Liver (tissue), 9 donors: ENCODE measurements around the gene POP4. TPM values are rescaled to one million over a fixed set of nuclear protein-coding genes. Genes with fewer than 3 reads are reported as not detected.

Source experiments
- DNase-seq: peaks from one replicate; pipeline ENCODE4 v3.0.0-alpha.2; 2017; ENCODE audit warnings: low spot score
- H3K27ac ChIP-seq, 2 donors: one replicate each; pipeline ENCODE4 v1.7.0; 2013; ENCODE audit warnings: inconsistent platforms in 2 of 2, low read length in 2 of 2, control low read depth in 1 of 2, low read depth in 1 of 2, mild to moderate bottlenecking in 1 of 2
- H3K27me3 ChIP-seq, 4 donors: one replicate each; pipeline versions ENCODE4 v1.6.1 to v1.7.0; 2013; ENCODE audit warnings: low read length in 3 of 4, inconsistent platforms in 1 of 4, mild to moderate bottlenecking in 1 of 4, moderate library complexity in 1 of 4; ENCODE audit not compliant: control insufficient read depth in 4 of 4, insufficient read depth in 4 of 4
- H3K36me3 ChIP-seq, 4 donors: one replicate each; pipeline versions ENCODE4 v1.6.1 to v1.7.0; 2013; ENCODE audit warnings: low read length in 3 of 4, mild to moderate bottlenecking in 3 of 4, low read depth in 1 of 4, moderate library complexity in 1 of 4; ENCODE audit not compliant: control insufficient read depth in 4 of 4, insufficient read depth in 3 of 4
- H3K4me1 ChIP-seq, 4 donors: one replicate each; pipeline versions ENCODE4 v1.6.1 to v1.7.0; 2013; ENCODE audit warnings: low read length in 3 of 4, mild to moderate bottlenecking in 3 of 4, moderate library complexity in 1 of 4; ENCODE audit not compliant: control insufficient read depth in 4 of 4, insufficient read depth in 4 of 4
- H3K4me3 ChIP-seq, 3 donors: one replicate each; pipeline versions ENCODE4 v1.6.1 to v1.7.0; 2013; ENCODE audit warnings: low read length in 3 of 3, control low read depth in 1 of 3, low read depth in 1 of 3, mild to moderate bottlenecking in 1 of 3
- H3K9ac ChIP-seq, 2 donors: one replicate each; pipeline ENCODE4 v1.7.0; 2013; ENCODE audit warnings: low read length in 2 of 2, mild to moderate bottlenecking in 2 of 2, moderate library complexity in 2 of 2, control low read depth in 1 of 2, low read depth in 1 of 2
- H3K9me3 ChIP-seq, 4 donors: one replicate each; pipeline versions ENCODE4 v1.6.1 to v1.7.0; 2013; ENCODE audit warnings: low read length in 3 of 4; ENCODE audit not compliant: control insufficient read depth in 4 of 4
- EGR1 ChIP-seq, 2 donors: IDR thresholded peaks; 2 replicates each; pipeline ENCODE4 v1.6.1; 2016 to 2018; ENCODE audit warnings: antibody characterized with exemption in 2 of 2, low read depth in 2 of 2
- FOXA1 ChIP-seq: IDR thresholded peaks from 2 replicates; pipeline ENCODE4 v1.6.1; 2016; ENCODE audit warnings: antibody characterized with exemption
- FOXA2 ChIP-seq: IDR thresholded peaks from 2 replicates; pipeline ENCODE4 v1.6.1; 2016; ENCODE audit warnings: antibody characterized with exemption
- GABPA ChIP-seq, 2 donors: IDR thresholded peaks in 1 of 2; conservative IDR thresholded peaks in 1 of 2; 2 replicates each; pipeline ENCODE4 v1.6.1; 2016; ENCODE audit warnings: antibody characterized with exemption in 2 of 2, mild to moderate bottlenecking in 1 of 2, moderate library complexity in 1 of 2
- HNF4A ChIP-seq, 2 donors: conservative IDR thresholded peaks; 2 replicates each; pipeline ENCODE4 v1.6.1; 2016; ENCODE audit warnings: antibody characterized with exemption in 2 of 2, mild to moderate bottlenecking in 2 of 2
- HNF4G ChIP-seq: IDR thresholded peaks from 2 replicates; pipeline ENCODE4 v1.6.1; 2016; ENCODE audit warnings: antibody characterized with exemption
- JUND ChIP-seq, 2 donors: IDR thresholded peaks; 2 replicates each; pipeline ENCODE4 v1.6.1; 2016; ENCODE audit warnings: antibody characterized with exemption in 2 of 2
- NR2F2 ChIP-seq: IDR thresholded peaks from 2 replicates; pipeline ENCODE4 v1.6.1; 2016; ENCODE audit warnings: antibody characterized with exemption
- RAD21 ChIP-seq, 2 donors: IDR thresholded peaks; 2 replicates each; pipeline ENCODE4 v1.6.1; 2016; ENCODE audit warnings: antibody characterized with exemption in 2 of 2, mild to moderate bottlenecking in 2 of 2
- RXRA ChIP-seq, 2 donors: IDR thresholded peaks; 2 replicates each; pipeline ENCODE4 v1.6.1; 2017 to 2018; ENCODE audit warnings: antibody characterized with exemption in 2 of 2, mild to moderate bottlenecking in 1 of 2
- SP1 ChIP-seq: IDR thresholded peaks from 2 replicates; pipeline ENCODE4 v1.6.1; 2018; ENCODE audit warnings: antibody characterized with exemption, mild to moderate bottlenecking
- TAF1 ChIP-seq: conservative IDR thresholded peaks from 2 replicates; pipeline ENCODE4 v1.6.1; 2016; ENCODE audit warnings: antibody characterized with exemption, mild to moderate bottlenecking
- YY1 ChIP-seq: IDR thresholded peaks from 2 replicates; pipeline ENCODE4 v1.6.1; 2016; ENCODE audit warnings: antibody characterized with exemption, mild to moderate bottlenecking
- WGBS: extraction: QIAGEN DNeasy Blood & Tissue Kit; methylation state at CpG from one replicate; pipeline ENCODE4 v1.1.7; 2013; 5-methylcytosine and 5-hydroxymethylcytosine counted together
- polyA plus RNA-seq, 2 donors: library from polyadenylated mRNA; stranded (reverse) in 1 of 2; unstranded in 1 of 2; fragments of 200-250 nt in 1 of 2; fragments of >200 nt in 1 of 2; fragmentation: Nextera tagmentation in 1 of 2; extraction: Ambion mirVana in 1 of 2; gene quantifications; one replicate each; pipeline versions ENCODE4 v1.2.1 to v1.2.3, GENCODE V29; 2013 to 2015
- total RNA-seq, 2 donors: library from RNA; depleted of rRNA; stranded (reverse); fragments of >200 nt; gene quantifications; one replicate each; pipeline ENCODE4 v1.2.3, GENCODE V29; 2014
- TF ChIP-seq, protein P1 (sequence below): IDR thresholded peaks from 2 replicates; pipeline ENCODE4 v1.6.1; 2016; ENCODE audit warnings: antibody characterized with exemption
- TF ChIP-seq, protein P2 (sequence below): IDR thresholded peaks from 2 replicates; pipeline ENCODE4 v1.6.1; 2016; ENCODE audit warnings: antibody characterized with exemption
- TF ChIP-seq, protein P3 (sequence below): fragments of 150-350 bp; IDR thresholded peaks from 2 replicates; pipeline ENCODE4 v1.5.1; 2017; ENCODE audit warnings: improper control_type of control experiment, low read depth, low read length; ENCODE audit not compliant: missing input control
- TF ChIP-seq, protein P4 (sequence below): IDR thresholded peaks from 2 replicates; pipeline ENCODE4 v1.6.1; 2016; ENCODE audit warnings: antibody characterized with exemption
- TF ChIP-seq, protein P5 (sequence below): IDR thresholded peaks from 2 replicates; pipeline ENCODE4 v1.6.1; 2016; ENCODE audit warnings: antibody characterized with exemption, mild to moderate bottlenecking
- donor health status: healthy.
- donor health status: healthy.
- donor health status: healthy.
- donor health status: healthy.
- donor health status: healthy.

The POP4 gene
- total and polyA plus RNA-seq, 4 donors, result 33.7 to 61.6 (median 38.9) TPM

DNA sequence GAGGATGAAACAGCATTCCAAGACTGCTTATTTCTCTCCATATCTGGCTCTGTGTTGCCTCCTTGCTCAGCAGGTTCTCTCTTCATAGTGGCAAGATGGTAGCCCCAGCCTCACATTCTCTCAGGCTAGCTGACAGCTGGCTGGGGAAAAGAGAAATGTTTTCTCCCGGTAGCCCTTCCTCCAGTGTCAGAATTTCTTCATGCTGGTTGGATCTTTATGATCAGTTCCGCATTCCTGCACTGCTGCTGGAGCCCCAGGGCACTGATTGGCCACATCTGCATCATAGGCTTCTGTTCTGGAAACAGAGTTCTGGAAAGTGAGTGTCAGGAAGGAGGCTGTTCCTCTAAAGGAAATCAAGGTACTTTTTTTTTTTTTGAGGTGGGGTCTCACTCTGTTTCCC, 24.6 kb downstream of the POP4 start:
- Histone ChIP-seq H3K36me3 (no peaks in the 10 kb centered on the region), H3K4me3 (no peak overlapping the region), H3K27ac (no peak overlapping the region), H3K9ac (no peak overlapping the region), H3K9me3 (peaks cover 0 to 2% (median 0%) of the 10 kb centered on the region in 4 donors), H3K27me3 (no peaks in the 10 kb centered on the region), H3K4me1 (no peaks in the 10 kb centered on the region)
- TF ChIP-seq, protein P1, sequence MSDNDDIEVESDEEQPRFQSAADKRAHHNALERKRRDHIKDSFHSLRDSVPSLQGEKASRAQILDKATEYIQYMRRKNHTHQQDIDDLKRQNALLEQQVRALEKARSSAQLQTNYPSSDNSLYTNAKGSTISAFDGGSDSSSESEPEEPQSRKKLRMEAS, result no peak
- no peak for TF ChIP-seq HNF4G
- TF ChIP-seq RAD21 (IDR thresholded peaks at IDR 0.05), result no peak
- TF ChIP-seq EGR1 (IDR thresholded peaks at IDR 0.05; ENCODE audit: low read depth in 2 of 2), result no peak
- no peak for TF ChIP-seq HNF4A (conservative IDR thresholded peaks at IDR 0.05)
- TF ChIP-seq TAF1, result no peak
- TF ChIP-seq FOXA1, result no peak
- no peak for TF ChIP-seq FOXA2
- TF ChIP-seq, protein P2, sequence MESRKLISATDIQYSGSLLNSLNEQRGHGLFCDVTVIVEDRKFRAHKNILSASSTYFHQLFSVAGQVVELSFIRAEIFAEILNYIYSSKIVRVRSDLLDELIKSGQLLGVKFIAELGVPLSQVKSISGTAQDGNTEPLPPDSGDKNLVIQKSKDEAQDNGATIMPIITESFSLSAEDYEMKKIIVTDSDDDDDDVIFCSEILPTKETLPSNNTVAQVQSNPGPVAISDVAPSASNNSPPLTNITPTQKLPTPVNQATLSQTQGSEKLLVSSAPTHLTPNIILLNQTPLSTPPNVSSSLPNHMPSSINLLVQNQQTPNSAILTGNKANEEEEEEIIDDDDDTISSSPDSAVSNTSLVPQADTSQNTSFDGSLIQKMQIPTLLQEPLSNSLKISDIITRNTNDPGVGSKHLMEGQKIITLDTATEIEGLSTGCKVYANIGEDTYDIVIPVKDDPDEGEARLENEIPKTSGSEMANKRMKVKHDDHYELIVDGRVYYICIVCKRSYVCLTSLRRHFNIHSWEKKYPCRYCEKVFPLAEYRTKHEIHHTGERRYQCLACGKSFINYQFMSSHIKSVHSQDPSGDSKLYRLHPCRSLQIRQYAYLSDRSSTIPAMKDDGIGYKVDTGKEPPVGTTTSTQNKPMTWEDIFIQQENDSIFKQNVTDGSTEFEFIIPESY, result no peak
- TF ChIP-seq RXRA (IDR thresholded peaks at IDR 0.05), result no peak
- no peak for TF ChIP-seq GABPA (IDR thresholded peaks at IDR 0.05 in 1 of 2, conservative IDR thresholded peaks at IDR 0.05 in 1 of 2)
- no peak for TF ChIP-seq NR2F2
- TF ChIP-seq, protein P3, sequence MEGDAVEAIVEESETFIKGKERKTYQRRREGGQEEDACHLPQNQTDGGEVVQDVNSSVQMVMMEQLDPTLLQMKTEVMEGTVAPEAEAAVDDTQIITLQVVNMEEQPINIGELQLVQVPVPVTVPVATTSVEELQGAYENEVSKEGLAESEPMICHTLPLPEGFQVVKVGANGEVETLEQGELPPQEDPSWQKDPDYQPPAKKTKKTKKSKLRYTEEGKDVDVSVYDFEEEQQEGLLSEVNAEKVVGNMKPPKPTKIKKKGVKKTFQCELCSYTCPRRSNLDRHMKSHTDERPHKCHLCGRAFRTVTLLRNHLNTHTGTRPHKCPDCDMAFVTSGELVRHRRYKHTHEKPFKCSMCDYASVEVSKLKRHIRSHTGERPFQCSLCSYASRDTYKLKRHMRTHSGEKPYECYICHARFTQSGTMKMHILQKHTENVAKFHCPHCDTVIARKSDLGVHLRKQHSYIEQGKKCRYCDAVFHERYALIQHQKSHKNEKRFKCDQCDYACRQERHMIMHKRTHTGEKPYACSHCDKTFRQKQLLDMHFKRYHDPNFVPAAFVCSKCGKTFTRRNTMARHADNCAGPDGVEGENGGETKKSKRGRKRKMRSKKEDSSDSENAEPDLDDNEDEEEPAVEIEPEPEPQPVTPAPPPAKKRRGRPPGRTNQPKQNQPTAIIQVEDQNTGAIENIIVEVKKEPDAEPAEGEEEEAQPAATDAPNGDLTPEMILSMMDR, result no peak
- no peak for TF ChIP-seq YY1
- TF ChIP-seq, protein P4, sequence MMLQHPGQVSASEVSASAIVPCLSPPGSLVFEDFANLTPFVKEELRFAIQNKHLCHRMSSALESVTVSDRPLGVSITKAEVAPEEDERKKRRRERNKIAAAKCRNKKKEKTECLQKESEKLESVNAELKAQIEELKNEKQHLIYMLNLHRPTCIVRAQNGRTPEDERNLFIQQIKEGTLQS, result no peak
- TF ChIP-seq, protein P5, sequence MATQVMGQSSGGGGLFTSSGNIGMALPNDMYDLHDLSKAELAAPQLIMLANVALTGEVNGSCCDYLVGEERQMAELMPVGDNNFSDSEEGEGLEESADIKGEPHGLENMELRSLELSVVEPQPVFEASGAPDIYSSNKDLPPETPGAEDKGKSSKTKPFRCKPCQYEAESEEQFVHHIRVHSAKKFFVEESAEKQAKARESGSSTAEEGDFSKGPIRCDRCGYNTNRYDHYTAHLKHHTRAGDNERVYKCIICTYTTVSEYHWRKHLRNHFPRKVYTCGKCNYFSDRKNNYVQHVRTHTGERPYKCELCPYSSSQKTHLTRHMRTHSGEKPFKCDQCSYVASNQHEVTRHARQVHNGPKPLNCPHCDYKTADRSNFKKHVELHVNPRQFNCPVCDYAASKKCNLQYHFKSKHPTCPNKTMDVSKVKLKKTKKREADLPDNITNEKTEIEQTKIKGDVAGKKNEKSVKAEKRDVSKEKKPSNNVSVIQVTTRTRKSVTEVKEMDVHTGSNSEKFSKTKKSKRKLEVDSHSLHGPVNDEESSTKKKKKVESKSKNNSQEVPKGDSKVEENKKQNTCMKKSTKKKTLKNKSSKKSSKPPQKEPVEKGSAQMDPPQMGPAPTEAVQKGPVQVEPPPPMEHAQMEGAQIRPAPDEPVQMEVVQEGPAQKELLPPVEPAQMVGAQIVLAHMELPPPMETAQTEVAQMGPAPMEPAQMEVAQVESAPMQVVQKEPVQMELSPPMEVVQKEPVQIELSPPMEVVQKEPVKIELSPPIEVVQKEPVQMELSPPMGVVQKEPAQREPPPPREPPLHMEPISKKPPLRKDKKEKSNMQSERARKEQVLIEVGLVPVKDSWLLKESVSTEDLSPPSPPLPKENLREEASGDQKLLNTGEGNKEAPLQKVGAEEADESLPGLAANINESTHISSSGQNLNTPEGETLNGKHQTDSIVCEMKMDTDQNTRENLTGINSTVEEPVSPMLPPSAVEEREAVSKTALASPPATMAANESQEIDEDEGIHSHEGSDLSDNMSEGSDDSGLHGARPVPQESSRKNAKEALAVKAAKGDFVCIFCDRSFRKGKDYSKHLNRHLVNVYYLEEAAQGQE, result no peak
- no peak for TF ChIP-seq JUND (IDR thresholded peaks at IDR 0.05)
- no peak for TF ChIP-seq SP1
- 77% methylated on average over 2 of the region's 2 CpGs for WGBS
- no peak for DNase-seq
